Panc1 (cell line): ENCODE measurements around the gene MS4A3. TPM values are rescaled to one million over a fixed set of nuclear protein-coding genes. Genes with fewer than 3 reads are reported as not detected.

Experiments
- ATAC-seq: fragments of 200-7000 bp; cut with Tn5 transposase; 2 replicates; pipeline ENCODE4 v1.9.1; 2020; ENCODE audit warnings: mild to moderate bottlenecking, moderate library complexity
- BruUV-seq: library from RNA; stranded (reverse); fragments of 400-500 nt; replicated peaks from 2 replicates; lab custom pipeline; 2021; lab: Mats Ljungman, UMichigan
- CTCF ChIA-PET: fragments of 300-600 bp; sonication (Branson Sonifier 250); formaldehyde crosslinking; loops from one replicate; lab custom pipeline; 2022; ENCODE audit warnings: antibody characterized with exemption; lab: Charles Lee
- POLR2A ChIA-PET: fragments of 300-600 bp; sonication (Branson Sonifier 250); formaldehyde crosslinking; loops from one replicate; lab custom pipeline; 2022; ENCODE audit warnings: antibody characterized with exemption; lab: Charles Lee
- DNase-seq: peaks from one replicate; pipeline ENCODE4 v3.0.0-alpha.2; 2010; ENCODE audit warnings: low read depth, low spot score
- H3K27ac ChIP-seq: 2 replicates; pipeline ENCODE4 v1.5.1; 2011; ENCODE audit warnings: mild to moderate bottlenecking, low read length, inconsistent platforms
- H3K27me3 ChIP-seq: fragments of 200-500 bp; sonication (Bioruptor generic); 2 replicates; pipeline ENCODE4 v1.6.0; 2014; ENCODE audit warnings: low read length, inconsistent platforms; ENCODE audit not compliant: control insufficient read depth, insufficient read depth
- H3K36me3 ChIP-seq: fragments of 200-500 bp; sonication (Bioruptor generic); 2 replicates; pipeline ENCODE4 v1.5.1; 2014; ENCODE audit warnings: inconsistent platforms, mild to moderate bottlenecking, low read length, moderate library complexity; ENCODE audit not compliant: control insufficient read depth, insufficient read depth
- H3K4me1 ChIP-seq: 2 replicates; pipeline ENCODE4 v1.5.1; 2011; ENCODE audit warnings: inconsistent platforms, mild to moderate bottlenecking, low read length, moderate library complexity; ENCODE audit not compliant: control insufficient read depth, insufficient read depth
- H3K4me3 ChIP-seq, 2 experiments: 2 replicates each; pipeline ENCODE4 v1.5.1; 2011 to 2012; ENCODE audit warnings: low read depth in 2 of 2, low read length in 2 of 2, mild to moderate bottlenecking in 2 of 2, inconsistent platforms in 1 of 2, moderate library complexity in 1 of 2
- H3K9me3 ChIP-seq: fragments of 200-500 bp; sonication (Bioruptor generic); 2 replicates; pipeline ENCODE4 v1.5.1; 2014; ENCODE audit warnings: low read depth, mild to moderate bottlenecking, inconsistent platforms, low read length, moderate library complexity; ENCODE audit not compliant: control insufficient read depth, insufficient read depth
- POLR2AphosphoS5 ChIP-seq: IDR thresholded peaks from 2 replicates; pipeline ENCODE4 v1.6.1; 2012; ENCODE audit warnings: mild to moderate bottlenecking, low read depth, low read length, moderate library complexity
- REST ChIP-seq, 2 experiments: IDR thresholded peaks; 2 replicates each; pipeline ENCODE4 v1.6.1; 2011 to 2012; ENCODE audit warnings: low read depth in 2 of 2, control low read depth in 1 of 2, low read length in 1 of 2, mild to moderate bottlenecking in 1 of 2, moderate library complexity in 1 of 2; ENCODE audit not compliant: insufficient read depth in 1 of 2
- SIN3A ChIP-seq: IDR thresholded peaks from 2 replicates; pipeline ENCODE4 v1.6.1; 2012; ENCODE audit warnings: low read depth, mild to moderate bottlenecking, low read length, moderate library complexity, borderline replicate concordance; ENCODE audit not compliant: insufficient read depth
- TCF7L2 ChIP-seq: IDR thresholded peaks from 2 replicates; pipeline ENCODE4 v1.6.1; 2011; ENCODE audit warnings: mild to moderate bottlenecking, low read depth, low read length, inconsistent platforms
- in situ Hi-C: cut with HindIII; loops from 2 replicates; pipeline ENCODE4 v1.10.0; 2016; ENCODE audit warnings: low sequenced_read_pairs, low pct_unique_long_range_greater_than_20kb
- intact Hi-C: fragments of 100-400 bp; cut with micrococcal nuclease; formaldehyde crosslinking; loops from one replicate; pipeline ENCODE4 v1.10.0; 2022; ENCODE audit not compliant: unreplicated experiment
- total RNA-seq: library from RNA; stranded (reverse); gene quantifications from one replicate; pipeline ENCODE4 v1.2.1, GENCODE V29; 2021; ENCODE audit not compliant: unreplicated experiment
- TF ChIP-seq, protein P1 (sequence below): fragments of 450-650 bp; IDR thresholded peaks from 2 replicates; pipeline ENCODE4 v1.5.1; 2017; ENCODE audit warnings: mild to moderate bottlenecking

Gene MS4A3
- total RNA-seq, 1 experiment from 2014 or later = 0.13 TPM

GRCh38 chr11:60064111-60064510, 7.6 kb downstream of the MS4A3 start:
- Histone ChIP-seq H3K4me3 (no peak overlapping the region), H3K9me3 (no peaks in the 10 kb centered on the region), H3K4me1 (no peaks in the 10 kb centered on the region), H3K36me3 (no peaks in the 10 kb centered on the region), H3K27me3 (no peaks in the 10 kb centered on the region), H3K27ac (no peak overlapping the region)
- intact Hi-C loops = no loop called here
- ATAC-seq (no peak), DNase-seq (no peak)
- BruUV-seq = no TSS peak
- no peak for TF ChIP-seq TCF7L2
- TF ChIP-seq SIN3A = no peak
- no peak for TF ChIP-seq POLR2AphosphoS5
- TF ChIP-seq REST (IDR thresholded peaks at IDR 0.05; ENCODE audit: insufficient read depth in 1 of 2, low read depth in 2 of 2, low read length in 1 of 2) = no peak
- TF ChIP-seq, protein P1, sequence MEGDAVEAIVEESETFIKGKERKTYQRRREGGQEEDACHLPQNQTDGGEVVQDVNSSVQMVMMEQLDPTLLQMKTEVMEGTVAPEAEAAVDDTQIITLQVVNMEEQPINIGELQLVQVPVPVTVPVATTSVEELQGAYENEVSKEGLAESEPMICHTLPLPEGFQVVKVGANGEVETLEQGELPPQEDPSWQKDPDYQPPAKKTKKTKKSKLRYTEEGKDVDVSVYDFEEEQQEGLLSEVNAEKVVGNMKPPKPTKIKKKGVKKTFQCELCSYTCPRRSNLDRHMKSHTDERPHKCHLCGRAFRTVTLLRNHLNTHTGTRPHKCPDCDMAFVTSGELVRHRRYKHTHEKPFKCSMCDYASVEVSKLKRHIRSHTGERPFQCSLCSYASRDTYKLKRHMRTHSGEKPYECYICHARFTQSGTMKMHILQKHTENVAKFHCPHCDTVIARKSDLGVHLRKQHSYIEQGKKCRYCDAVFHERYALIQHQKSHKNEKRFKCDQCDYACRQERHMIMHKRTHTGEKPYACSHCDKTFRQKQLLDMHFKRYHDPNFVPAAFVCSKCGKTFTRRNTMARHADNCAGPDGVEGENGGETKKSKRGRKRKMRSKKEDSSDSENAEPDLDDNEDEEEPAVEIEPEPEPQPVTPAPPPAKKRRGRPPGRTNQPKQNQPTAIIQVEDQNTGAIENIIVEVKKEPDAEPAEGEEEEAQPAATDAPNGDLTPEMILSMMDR = no peak
- in situ Hi-C loops = no loop called here
- CTCF ChIA-PET = no interaction called here
- POLR2A ChIA-PET = no interaction called here

DNA sequence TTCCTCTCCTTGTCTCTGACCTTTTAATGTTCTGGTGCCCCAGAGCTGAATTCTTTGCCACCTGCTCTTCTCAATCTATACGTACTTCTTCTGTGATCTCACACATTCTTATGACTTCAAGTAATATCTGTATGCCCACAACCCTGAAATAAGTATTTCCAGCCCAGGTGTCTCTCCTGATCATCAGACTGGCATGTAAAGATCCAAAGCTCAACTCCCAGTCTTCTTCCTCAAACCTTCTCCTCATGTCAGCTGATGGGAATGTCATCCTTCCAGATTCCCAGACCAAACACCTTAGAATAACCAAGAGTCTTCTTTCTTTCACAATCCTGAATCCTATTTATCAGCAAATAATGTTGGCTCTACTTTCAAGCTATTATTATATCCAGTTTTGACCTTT, 9.3 kb downstream of the MS4A3 start:
- no TSS peak for BruUV-seq
- no peaks in the 10 kb centered on the region for H3K9me3 ChIP-seq
- H3K36me3 ChIP-seq = no peaks in the 10 kb centered on the region
- CTCF ChIA-PET = no interaction called here
- no peaks in the 10 kb centered on the region; the same call in 1 of the 2 replicates for H3K27me3 ChIP-seq
- DNase-seq (no peak), ATAC-seq (no peak)
- TF ChIP-seq SIN3A (no peak), TCF7L2 (no peak), REST (IDR thresholded peaks at IDR 0.05; ENCODE audit: insufficient read depth in 1 of 2, low read depth in 2 of 2, low read length in 1 of 2) (no peak)
- TF ChIP-seq, protein P1 = no peak
- H3K27ac ChIP-seq = no peak overlapping the region
- POLR2A ChIA-PET = no interaction called here
- no peaks in the 10 kb centered on the region for H3K4me1 ChIP-seq
- intact Hi-C loops = no loop called here
- in situ Hi-C loops = no loop called here
- H3K4me3 ChIP-seq = no peak overlapping the region
